Kidney epithelial cell (primary cell): Measurements from ENCODE around the gene SLX4. TPM values are rescaled to one million over a fixed set of nuclear protein-coding genes. Genes with fewer than 3 reads are reported as not detected.

Experiments
- DNase-seq: peaks from one replicate; pipeline ENCODE4 v3.0.0-alpha.2; 2010; ENCODE audit warnings: low read depth
- H3K27me3 ChIP-seq: 2 replicates; pipeline ENCODE4 v1.6.0; 2011; ENCODE audit warnings: low read length; ENCODE audit not compliant: control insufficient read depth, insufficient read depth
- H3K36me3 ChIP-seq: 2 replicates; pipeline ENCODE4 v1.5.1; 2011; ENCODE audit warnings: low read length; ENCODE audit not compliant: control insufficient read depth, insufficient read depth
- H3K4me3 ChIP-seq: 2 replicates; pipeline ENCODE4 v1.5.1; 2011; ENCODE audit warnings: low read depth, mild to moderate bottlenecking, control low read depth, low read length
- total RNA-seq: library from RNA; depleted of rRNA; stranded (reverse); fragments of >200 nt; gene quantifications from 2 replicates; pipeline ENCODE4 v1.2.3, GENCODE V29; 2015
- TF ChIP-seq, protein P1 (sequence below): IDR thresholded peaks from 2 replicates; pipeline ENCODE4 v1.5.1; 2011; ENCODE audit warnings: mild to moderate bottlenecking, moderate library complexity, low read length, control low read depth, inconsistent platforms; ENCODE audit not compliant: insufficient read depth, poor library complexity, severe bottlenecking

Gene SLX4
- total RNA-seq, 1 donor from 2014 or later, result 6.4 TPM

- no peak overlapping the region for H3K4me3 ChIP-seq
- no peaks in the 10 kb centered on the region for H3K27me3 ChIP-seq
- no peaks in the 10 kb centered on the region for H3K36me3 ChIP-seq
- TF ChIP-seq, protein P1, sequence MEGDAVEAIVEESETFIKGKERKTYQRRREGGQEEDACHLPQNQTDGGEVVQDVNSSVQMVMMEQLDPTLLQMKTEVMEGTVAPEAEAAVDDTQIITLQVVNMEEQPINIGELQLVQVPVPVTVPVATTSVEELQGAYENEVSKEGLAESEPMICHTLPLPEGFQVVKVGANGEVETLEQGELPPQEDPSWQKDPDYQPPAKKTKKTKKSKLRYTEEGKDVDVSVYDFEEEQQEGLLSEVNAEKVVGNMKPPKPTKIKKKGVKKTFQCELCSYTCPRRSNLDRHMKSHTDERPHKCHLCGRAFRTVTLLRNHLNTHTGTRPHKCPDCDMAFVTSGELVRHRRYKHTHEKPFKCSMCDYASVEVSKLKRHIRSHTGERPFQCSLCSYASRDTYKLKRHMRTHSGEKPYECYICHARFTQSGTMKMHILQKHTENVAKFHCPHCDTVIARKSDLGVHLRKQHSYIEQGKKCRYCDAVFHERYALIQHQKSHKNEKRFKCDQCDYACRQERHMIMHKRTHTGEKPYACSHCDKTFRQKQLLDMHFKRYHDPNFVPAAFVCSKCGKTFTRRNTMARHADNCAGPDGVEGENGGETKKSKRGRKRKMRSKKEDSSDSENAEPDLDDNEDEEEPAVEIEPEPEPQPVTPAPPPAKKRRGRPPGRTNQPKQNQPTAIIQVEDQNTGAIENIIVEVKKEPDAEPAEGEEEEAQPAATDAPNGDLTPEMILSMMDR, result no peak
- DNase-seq, result no peak
These were observed 14.7 kb upstream of the SLX4 start for GRCh38 chr16:3625911-3626732.

GRCh38 chr16:3625331-3625730, 13.9 kb upstream of the SLX4 start:
- no peak overlapping the region for H3K4me3 ChIP-seq
- TF ChIP-seq, protein P1, result no peak
- no peak for DNase-seq
- no peaks in the 10 kb centered on the region for H3K27me3 ChIP-seq
- H3K36me3 ChIP-seq, result no peaks in the 10 kb centered on the region

GRCh38 chr16:3623642-3624041, 12.2 kb upstream of the SLX4 start:
- DNase-seq, result no peak
- H3K4me3 ChIP-seq, result no peak overlapping the region
- no peaks in the 10 kb centered on the region for H3K27me3 ChIP-seq
- no peaks in the 10 kb centered on the region for H3K36me3 ChIP-seq
- TF ChIP-seq, protein P1, result no peak

DNA sequence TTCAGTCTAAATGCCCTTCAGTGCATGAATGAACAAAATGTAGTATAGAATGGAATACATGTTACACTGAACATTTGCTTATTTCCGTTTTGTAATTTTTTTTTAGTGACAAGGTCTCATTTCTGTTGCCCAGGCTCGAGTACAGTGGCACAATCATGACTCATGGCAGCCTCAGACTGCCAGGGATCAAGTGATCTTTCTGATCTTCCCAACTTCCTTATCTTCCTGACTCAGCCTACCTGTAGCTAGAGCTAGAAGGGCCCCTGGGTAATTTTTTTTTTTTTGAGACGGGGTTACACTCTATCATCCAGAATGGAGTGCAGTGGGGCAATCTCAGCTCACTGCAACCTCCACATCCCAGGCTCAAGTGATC, 7.3 kb upstream of the SLX4 start:
- DNase-seq, result no peak
- H3K27me3 ChIP-seq, result no peaks in the 10 kb centered on the region
- no peak overlapping the region for H3K4me3 ChIP-seq
- H3K36me3 ChIP-seq, result no peaks in the 10 kb centered on the region
- TF ChIP-seq, protein P1, result no peak

GRCh38 chr16:3612510-3613466, 1.4 kb upstream of the SLX4 start:
- H3K36me3 ChIP-seq, result no peaks in the 10 kb centered on the region
- no peak for DNase-seq
- H3K4me3 ChIP-seq, result peak overlapping the region; percentile 69
- H3K27me3 ChIP-seq, result no peaks in the 10 kb centered on the region
- TF ChIP-seq, protein P1, result no peak
